Activated CD4-positive, CD25-positive, alpha-beta regulatory T cell treated with anti-CD3 and anti-CD28 coated beads, Interleukin-2, amount 50 U/mL, for 72 hours (primary cell): ENCODE measurements around the gene WNT5A.

ENCODE experiments used
- DNase-seq: peaks from one replicate; pipeline ENCODE4 v3.0.0; 2021

WNT5A gene

GRCh38 chr3:55486857-55487380, at the start of gene WNT5A:
TSS of gene WNT5A (minus strand) at chr3:55487306. CDS start at chr3:55486985, 321 bp downstream.
- DNase-seq = no peak

- no peak for DNase-seq
Observed at GRCh38 chr3:55534876-55535275, 47.8 kb upstream of the WNT5A start.

GRCh38 chr3:55532806-55533205, 45.7 kb upstream of the WNT5A start:
- no peak for DNase-seq

GRCh38 chr3:55531321-55531720, 44.2 kb upstream of the WNT5A start:
- no peak for DNase-seq

- DNase-seq = no peak
Observed at GRCh38 chr3:55527361-55527760, 40.3 kb upstream of the WNT5A start.

GRCh38 chr3:55526332-55527030, 39.4 kb upstream of the WNT5A start:
- no peak for DNase-seq

- no peak for DNase-seq
Observed at GRCh38 chr3:55525436-55525835, 38.3 kb upstream of the WNT5A start.

GRCh38 chr3:55524565-55525244, 37.6 kb upstream of the WNT5A start:
- no peak for DNase-seq

GRCh38 chr3:55523471-55523870, 36.4 kb upstream of the WNT5A start:
- DNase-seq = no peak

GRCh38 chr3:55521738-55522421, 34.8 kb upstream of the WNT5A start:
- no peak for DNase-seq

GRCh38 chr3:55521064-55521737, 34.1 kb upstream of the WNT5A start:
- DNase-seq = no peak

- DNase-seq = no peak
Observed at GRCh38 chr3:55519019-55519418, 31.9 kb upstream of the WNT5A start.

GRCh38 chr3:55518451-55518850, 31.3 kb upstream of the WNT5A start:
- DNase-seq = no peak

GRCh38 chr3:55516392-55517030, 29.4 kb upstream of the WNT5A start:
- DNase-seq = no peak

GRCh38 chr3:55515550-55516246, 28.6 kb upstream of the WNT5A start:
- DNase-seq = no peak

GRCh38 chr3:55514962-55515361, 27.9 kb upstream of the WNT5A start:
- no peak for DNase-seq

- no peak for DNase-seq
Observed at GRCh38 chr3:55512571-55513343, 25.7 kb upstream of the WNT5A start.

- no peak for DNase-seq
Observed at GRCh38 chr3:55511895-55512570, 24.9 kb upstream of the WNT5A start.

- DNase-seq = no peak
Observed at GRCh38 chr3:55508335-55508734, 21.2 kb upstream of the WNT5A start.

- DNase-seq = no peak
Observed at GRCh38 chr3:55507808-55508207, 20.7 kb upstream of the WNT5A start.

- DNase-seq = no peak
Observed at GRCh38 chr3:55505776-55506175, 18.7 kb upstream of the WNT5A start.
